NCI-H2196 (cell line): ENCODE results near the gene CACNA1F.

ENCODE experiments used
- DNase-seq: peaks from one replicate; lab custom pipeline; 2025; ENCODE audit not compliant: unreplicated experiment; lab: John Stamatoyannopoulos, UW

The CACNA1F gene

DNA sequence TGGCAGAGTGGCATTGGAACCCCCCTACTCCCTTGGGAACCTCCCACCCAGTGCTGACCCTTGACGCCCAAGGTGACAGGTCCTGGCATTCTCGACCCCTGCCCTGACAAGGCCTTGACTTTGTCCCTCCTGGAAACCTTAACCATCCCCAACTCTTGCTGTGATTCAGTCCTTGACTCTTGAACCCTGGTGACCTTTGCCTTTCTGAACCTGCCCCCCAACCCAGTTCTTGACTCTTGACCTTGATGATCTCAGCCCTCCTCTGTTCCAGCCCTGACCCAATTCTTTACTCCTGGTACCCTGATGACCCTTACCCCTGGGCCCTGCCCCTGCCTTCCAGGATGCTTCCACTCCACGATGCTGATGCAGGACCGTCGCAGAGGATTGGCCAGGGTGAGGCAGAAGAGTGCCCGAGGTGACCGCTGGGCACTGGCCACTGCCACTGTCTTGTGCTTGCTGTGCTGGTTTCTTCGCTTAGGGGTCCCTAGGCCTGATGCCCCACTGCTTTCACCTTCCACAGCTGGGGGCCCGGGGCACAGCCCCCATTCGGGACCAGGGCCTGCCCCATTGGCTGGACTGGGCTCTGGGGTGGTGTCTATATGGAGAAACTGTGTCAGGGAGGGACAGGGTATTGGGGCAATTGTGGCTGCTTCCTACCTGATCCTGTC lies 1.7 kb downstream of the CACNA1F start:
- no peak for DNase-seq

DNA sequence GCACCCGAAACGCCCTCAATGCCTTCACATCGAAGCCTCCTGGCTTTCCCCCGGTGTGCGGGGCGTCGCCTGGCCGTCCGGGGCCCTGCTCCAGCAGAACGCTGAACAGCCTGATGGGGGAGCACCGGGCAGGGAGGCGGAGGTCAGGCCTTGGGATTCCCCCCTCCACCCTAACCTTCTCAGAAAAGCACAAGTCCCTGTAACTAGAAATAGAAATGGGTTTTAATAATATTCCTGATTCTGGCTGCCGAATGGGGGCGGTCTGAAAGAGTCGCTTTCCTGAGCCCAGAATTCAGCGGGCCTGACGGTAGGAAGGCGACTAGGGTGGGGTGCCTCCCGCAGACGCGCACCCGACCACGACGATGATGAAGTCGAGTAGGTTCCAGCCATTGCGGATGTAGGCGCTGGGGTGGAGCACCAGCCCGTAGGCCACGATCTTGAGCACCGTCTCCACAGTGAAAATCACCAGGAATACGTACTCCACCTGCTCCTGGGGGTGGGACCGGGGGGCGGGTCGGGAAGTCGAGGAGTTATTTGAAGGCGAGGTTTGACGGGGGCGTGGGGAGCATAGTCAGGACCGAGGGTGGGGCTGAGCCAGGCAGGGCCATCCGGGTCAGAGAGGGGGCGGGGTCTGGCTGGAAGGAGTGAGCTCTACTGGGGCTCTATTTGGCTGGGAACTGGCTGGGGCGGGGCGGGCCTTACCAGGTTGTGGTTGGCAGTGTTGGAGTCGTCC lies 2.5 kb downstream of the CACNA1F start:
- peak; percentile 63 for DNase-seq

DNA sequence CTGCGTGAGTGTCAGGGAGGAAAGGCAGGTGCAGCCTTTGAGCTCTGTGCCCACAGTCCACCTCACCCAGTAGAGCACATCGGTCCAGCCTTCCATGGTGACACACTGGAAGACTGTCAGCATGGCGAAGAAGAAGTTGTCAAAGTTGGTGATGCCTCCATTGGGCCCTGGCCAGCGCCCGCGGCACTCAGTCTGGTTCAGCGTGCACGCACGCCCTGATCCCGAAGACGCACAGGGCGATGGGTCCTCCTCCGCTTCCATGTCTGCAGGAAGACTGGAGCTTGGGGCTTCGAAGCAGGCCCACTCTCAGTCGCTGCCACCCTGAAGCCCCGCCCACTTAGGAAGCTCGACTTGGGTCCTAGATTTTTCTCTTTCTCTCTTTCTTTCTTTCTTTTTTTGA lies 5.0 kb downstream of the CACNA1F start:
- no peak for DNase-seq

DNA sequence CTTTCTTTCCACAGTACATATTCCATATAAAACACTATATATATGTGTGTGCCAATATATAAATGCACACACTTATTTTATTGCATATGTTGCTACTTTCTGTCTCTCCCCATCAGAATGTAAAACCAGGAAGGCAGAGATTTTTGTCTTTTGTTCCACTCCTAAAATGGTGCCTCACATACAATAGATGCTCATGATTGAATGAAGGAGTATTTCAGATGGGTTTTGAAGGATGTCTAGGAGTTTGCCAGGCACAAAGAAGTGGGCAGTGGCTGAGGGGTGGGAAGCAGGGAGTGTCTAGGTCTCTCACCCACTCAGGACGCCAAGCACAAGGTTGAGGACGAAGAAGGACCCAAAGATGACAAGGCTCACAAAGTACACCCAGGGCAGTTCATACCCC lies 5.4 kb downstream of the CACNA1F start:
- DNase-seq = no peak

DNA sequence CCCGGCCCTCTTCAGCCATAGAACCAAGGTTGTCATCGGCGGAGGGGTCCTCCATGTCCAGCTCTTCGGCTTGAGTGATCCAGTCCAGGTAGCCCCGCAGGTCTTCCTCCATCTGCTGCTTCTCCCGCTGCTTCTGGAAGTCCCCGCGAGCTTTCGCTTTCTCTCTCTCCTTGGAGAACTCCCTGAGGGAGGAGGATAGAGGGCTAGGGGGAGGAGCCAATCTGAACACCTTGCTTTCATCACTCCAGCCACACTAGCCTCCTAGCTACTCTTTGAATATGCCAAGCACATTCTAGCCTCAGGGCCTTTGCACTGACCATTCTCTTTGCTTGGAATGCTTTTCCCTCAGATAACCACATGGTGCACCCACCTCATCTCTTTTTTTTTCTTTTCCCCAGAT lies 6.2 kb downstream of the CACNA1F start:
- no peak for DNase-seq

DNA sequence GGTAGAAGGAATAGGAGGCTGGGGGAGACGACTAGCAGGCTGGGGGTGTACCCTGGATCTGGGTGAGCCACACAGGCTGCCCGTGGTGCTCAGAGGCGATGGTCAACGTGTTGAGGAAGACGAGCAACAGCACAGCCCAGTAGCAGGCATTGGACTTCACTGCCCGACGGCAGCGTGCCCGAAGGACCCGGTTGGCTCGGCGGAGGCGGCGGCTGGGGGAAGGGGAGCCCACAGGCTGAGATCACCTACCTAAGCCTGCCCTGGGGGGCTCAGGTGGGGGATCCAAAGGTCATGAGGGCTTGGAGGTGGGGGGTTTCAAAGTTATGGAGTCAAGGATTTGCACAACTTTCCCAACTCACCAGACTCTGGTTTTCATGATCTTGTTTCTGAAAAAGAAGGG lies 7.3 kb downstream of the CACNA1F start:
- no peak for DNase-seq

DNA sequence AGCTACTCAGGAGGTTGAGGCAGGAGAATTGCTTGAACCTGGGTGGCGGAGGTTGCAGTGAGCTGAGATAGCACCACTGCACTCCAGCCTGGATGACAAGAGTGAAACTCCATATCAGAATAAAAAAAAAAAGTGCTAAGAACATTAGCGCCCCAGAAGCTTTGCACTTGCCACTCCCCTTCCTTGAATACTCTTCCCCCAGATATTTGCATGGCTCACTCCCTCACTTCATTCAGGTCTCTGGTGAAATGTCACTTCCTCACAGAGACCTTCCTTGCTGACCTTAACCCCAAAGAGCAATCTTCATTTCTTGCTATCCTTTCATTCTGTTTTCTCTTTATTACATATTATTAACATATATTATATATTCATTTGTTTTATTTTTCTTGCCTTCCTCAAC lies 11.3 kb downstream of the CACNA1F start:
- no peak for DNase-seq

DNA sequence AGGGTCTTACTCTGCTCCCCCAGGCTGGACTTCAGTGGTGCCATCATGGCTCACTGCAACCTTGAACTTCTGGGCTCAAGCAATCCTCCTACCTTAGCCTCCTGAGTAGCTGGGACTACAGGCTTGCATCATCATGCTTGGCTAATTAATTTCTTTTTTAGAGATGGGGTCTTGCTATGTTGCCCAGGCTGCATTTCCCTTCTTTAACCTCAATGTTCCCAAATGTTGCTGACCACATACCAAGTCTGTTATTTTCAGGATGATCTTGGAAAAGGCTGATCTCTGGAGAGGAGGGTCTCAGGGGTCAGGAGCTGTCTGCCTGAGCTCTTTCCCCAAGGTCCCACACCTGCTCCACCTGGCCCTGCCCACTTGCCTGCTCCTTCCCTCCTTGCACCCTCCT lies 13.0 kb downstream of the CACNA1F start:
- DNase-seq = no peak

DNA sequence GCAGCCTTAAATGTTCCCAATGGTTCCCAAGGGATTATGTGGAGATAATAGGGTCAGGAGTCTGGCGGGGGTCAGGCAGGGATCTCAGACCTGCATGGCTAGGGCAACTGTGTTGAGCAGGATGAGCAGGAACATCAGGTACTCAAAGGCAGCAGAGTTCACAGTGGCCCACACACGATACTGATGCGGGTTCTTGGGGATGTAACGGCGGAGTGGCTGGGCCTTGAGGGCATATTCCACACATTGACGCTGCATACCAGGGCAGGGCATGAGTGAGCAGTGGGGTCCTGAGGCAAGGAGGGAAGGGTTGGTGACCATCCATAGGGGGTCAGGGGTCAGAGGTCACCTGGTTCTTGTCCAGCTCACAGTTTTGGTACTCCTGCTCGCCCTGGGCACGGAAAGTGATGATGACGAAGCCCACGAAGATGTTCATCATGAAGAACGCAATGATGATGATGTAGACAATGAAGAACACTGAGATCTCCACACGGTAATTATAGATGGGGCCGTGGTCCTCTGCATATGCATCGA lies 18.1 kb downstream of the CACNA1F start:
- DNase-seq = no peak

DNA sequence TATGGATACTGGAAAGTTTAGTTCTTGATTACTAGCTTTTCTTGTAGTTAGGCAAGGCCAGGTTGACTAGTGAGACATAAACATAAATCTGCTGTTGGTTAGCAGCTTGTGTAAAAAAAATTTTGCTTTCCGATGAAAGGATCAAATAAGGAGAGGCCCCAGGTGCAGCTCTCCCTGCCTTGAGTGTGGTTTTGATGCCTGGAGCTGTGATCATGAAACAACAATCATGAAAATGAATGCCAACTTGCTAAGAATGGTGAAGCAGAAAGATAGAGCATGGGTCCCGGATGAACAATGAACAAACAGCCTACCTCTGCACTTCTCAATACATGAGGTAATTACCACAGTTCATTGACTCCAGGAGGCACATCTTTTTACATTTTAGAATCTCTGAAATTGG lies 18.7 kb downstream of the CACNA1F start:
- no peak for DNase-seq

DNA sequence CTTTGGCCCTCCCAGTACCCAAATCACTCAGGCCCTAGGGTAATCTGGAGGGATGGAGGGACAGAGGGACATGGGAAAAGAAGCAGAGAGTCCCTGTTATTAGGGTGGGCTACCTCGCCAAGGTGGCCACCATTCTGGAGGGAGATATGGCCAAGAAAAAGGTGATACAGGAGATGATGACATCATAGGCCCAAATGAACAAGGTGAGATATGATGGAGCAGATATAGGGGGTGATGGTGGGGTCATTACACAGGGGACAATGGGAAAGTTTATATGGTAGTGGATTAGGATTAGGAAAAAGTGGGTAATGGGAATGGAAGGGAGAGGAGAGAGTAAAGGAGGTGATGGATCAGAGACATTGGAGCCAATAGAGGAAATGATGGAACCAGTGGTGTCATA lies 20.3 kb downstream of the CACNA1F start:
- no peak for DNase-seq

DNA sequence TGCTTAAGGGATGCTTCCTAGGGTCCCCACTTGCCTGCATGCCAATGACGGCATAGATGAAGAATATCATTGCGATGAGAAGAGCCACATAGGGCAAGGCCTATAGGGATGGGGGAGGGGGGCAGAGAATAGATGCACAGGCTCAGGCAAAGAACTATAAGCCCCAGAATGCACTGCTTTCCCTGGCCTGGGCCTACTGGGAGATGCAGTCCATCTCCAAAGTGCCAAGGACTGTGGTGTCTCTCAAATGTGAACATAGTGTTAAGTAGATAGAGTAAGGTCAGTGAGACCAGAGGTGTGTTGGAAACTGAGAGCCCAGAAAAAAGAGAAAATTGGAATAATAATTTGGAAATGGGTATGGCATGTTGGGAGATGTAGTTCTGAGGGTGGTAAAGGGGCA lies 20.9 kb downstream of the CACNA1F start:
- DNase-seq = no peak

DNA sequence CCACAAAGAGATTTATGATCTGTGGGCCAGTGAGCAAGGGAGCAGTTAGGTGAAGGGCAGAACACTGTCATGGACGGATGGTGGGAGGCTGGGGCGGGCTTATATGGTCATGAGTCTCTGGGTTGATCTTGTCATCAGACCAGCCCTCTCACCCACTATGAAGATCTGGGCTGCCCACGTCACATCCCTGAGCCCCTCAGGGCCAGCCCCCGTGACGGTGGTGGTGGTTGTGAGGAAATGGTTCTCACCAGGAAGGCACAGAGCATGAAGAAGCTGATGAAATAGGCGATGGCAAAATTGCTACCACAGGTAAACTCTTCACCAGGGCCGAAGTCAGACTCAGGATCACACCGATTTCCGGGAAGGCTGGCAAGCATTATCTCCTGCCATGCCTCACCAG lies 22.1 kb downstream of the CACNA1F start:
- DNase-seq = no peak

DNA sequence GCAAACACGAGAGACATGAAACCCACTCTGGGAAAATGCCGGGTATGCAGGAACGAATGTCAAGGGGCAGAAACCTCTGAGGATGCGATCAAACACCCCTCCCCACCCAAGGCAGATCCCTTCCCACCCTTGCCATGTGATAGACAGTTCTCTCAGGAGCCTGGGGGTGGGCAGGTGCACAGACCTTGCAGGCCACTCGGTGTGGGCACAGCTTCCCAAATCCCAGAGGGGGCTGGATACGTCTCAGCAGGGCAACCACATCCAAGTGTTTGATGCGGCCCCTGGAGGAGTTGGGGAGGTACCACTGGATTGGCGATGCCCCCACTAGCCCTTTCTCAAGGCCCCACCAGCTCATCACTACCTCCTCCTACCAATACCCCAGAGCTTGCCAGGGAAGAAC lies 22.7 kb downstream of the CACNA1F start:
- no peak for DNase-seq

DNA sequence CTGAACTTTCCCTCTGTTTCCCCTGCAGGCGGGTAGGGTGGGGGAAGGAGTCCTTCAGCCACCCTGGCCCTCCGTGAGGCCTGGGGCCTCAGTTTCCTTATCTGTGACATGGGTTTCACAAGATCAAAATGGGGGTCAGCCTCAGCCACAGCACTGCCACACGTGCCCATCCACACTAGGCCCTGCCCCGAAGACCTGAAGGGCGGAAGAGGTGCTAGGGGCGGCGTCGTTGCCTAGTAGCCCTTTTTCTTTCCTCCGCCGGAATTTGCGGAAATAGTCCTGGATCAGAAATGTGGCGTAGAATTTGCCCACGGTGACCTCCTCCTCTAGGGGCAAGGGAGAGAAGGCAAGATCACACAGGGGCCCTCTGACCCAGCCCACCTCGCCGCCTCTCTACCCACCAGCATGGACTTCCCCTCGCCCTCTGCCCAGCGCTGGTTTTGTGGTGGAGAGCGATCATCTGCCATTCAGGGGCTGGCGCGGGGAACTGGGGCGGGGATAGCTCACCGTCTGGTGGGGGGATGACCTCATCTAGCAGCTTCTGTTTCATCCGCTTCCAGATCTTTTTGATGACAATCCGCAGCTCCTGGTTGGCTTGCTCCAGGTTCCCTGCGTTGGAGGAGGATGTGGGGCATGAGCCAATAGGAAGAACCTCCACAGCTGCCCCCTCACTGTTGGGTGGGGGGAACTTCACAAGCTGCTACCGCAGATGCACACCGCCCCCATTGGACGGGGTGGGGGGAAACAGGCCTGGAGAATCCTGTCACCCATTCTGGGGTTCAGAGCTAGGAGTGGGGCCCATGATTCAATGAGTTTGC lies 23.5 kb downstream of the CACNA1F start:
- no peak for DNase-seq

DNA sequence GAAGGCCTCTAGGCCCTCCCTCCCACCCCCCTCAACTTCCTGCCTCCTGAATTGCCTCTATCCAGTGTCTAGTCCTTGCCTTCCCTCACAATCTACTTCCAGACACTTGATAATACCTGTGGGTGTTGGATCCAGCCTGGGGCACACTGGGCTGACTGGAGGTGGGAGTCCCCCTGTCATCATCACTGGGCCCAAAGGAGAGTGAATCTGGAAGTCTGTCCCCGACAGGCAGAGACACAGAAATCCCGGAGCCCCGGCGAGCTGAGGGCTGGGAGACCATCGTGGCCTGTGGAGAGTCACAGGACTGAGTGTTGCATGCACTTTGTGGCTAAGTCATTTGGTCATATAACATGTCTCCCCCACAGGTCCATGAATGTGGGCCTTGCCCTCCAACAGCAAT lies 24.7 kb downstream of the CACNA1F start:
- DNase-seq = no peak

DNA sequence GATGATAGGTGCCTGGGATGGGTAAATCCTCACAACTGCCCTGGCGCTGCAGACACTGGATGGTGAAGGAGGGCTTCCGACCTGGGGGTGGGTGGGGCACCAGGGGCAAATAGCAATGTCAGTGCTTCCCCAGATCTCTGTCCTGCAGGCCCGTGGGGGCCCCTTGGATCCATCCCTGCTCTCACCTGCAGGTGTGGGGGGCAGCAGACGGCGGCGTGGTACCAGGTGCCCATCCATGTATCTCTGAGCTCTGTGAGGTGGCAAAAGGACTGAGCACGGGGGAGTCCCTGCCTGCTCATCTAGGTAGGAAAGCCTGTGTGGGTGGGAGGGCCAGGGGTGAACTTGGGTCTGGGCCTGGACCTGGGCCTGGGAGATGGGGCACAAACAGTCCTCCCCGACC lies 26.6 kb downstream of the CACNA1F start:
- DNase-seq = no peak

DNA sequence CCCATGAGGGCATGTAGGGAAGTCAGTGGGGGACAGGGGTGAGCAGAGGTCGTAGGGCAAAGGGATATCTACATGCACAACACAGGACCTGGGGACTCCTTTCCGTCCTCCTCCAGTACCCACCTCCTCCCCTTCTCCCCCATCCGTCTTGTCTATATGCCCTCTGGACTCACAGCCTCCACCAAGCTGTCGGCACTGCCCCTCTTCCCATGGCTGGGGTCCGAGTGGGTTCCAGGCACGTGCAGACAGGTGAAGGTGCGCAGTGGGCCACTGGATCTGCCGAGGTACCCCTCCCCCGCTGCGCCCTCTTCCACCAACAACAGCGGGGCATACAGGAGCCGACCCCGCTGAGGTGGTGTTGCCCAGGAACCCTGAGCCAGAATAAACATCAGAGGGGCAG lies 27.7 kb downstream of the CACNA1F start:
- DNase-seq = no peak

DNA sequence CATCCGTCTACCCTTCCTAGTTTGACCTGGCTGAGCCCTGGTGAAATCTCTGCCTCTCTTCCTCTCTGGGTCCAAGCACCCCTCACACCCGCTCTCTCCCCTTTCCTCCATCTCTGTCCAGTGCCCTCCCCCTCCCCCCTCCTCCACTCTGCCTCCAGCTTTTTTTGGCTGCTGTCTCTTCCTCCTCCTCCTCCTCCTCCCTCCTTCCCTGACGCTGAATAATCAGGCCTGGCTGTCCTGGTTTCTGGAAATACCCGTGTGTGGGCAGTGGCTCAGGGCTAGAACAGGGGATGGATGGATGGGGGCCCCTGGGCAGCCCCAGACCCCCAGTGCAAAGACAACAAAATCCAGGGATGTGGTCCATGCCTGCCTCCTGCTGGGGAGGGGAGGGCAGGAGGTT lies 28.4 kb downstream of the CACNA1F start:
- DNase-seq = no peak

DNA sequence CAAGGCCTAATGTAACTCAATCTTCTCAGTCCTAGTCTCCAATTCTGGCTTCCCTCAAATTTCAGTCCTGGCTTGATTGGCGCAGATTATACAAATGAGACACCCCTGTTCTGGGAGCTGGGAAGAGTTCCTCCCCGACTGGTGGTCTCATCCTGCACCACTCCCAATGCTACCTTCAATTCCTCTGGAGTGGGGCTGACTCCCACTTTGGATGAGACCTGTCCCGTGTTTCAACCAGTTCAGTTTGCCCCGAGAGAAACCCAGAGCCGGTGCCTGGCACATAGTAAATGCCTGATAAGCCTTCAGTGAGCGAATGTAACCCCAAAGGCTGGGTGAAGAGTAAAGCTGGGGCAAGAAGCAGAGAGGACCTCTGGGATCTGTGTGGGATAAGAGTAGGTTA lies 29.1 kb downstream of the CACNA1F start:
- no peak for DNase-seq

DNA sequence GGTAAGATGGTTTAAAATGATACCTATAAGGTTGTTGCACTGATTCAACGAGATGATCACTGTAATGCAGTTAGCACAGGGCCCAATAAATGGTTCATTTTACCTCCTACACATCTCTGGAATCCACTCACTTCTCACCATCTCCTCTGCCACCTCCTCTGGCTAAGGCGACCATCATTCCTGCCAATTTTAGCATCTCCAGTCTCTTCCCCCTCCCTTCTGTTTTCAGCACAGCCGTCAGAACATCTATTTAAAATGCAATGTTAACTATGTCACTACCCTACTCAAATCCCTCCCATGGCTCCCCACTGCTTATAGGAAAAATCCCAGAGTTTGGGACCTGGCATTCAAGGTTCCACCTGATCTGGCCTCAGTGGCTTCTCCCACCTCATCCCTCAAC lies 29.6 kb downstream of the CACNA1F start:
- no peak for DNase-seq

DNA sequence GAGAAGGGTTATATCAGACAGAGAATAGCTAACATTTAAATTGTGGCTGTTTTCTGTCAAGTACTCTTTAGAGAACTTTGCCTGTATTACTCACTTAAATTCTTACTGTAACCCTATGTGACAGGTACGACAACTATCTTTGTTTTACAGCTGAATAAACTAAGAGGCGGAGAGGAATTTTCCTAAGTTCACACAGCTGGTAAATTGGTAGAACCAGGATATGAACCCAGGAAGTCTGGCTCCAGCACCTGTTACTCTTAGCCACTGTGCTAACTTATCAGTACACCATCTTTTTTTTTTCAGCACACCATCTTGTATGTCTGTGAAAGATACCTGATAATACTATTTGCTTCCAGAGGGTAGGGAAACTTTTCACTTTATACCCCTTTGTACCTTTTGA lies 31.1 kb downstream of the CACNA1F start:
- no peak for DNase-seq
